Amniotic epithelial cell (primary cell): ENCODE data around the gene ACSM2A.
"Not testable (repeated sequence)": the region's sequence is repeated elsewhere in the genome, so short reads cannot be mapped to it uniquely, and the experiment has no call there.

Source experiments
- DNase-seq: peaks from one replicate; pipeline ENCODE4 v3.0.0-alpha.2; 2010; ENCODE audit warnings: low read depth

The ACSM2A gene, protein sequence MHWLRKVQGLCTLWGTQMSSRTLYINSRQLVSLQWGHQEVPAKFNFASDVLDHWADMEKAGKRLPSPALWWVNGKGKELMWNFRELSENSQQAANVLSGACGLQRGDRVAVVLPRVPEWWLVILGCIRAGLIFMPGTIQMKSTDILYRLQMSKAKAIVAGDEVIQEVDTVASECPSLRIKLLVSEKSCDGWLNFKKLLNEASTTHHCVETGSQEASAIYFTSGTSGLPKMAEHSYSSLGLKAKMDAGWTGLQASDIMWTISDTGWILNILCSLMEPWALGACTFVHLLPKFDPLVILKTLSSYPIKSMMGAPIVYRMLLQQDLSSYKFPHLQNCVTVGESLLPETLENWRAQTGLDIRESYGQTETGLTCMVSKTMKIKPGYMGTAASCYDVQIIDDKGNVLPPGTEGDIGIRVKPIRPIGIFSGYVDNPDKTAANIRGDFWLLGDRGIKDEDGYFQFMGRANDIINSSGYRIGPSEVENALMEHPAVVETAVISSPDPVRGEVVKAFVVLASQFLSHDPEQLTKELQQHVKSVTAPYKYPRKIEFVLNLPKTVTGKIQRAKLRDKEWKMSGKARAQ

DNA sequence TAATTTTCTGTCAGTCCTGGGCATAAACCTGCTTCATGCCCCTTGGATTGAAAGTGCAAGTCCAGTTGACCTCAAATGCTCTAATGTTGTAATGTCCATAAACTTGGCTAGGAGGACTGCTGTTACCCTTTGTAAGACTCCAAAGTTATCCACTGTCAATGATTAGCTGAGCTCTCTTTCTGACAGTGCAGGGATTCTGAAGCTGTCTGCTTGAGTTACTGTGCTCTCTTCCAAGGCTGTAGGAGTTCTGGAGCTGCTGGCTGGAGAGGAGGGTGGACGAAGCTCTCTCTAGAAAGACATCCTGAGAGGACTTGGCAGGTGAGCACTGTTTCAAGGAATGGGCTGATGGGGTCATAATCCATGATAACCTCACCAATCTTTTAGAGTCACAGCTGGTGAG is at the start of gene ACSM2A:
Gene ACSM2A (plus strand): TSS at position 158 of the 400 bp plus-strand sequence. CDS start 8,594 bp downstream, outside the sequence.
- DNase-seq = not testable (repeated sequence)

DNA sequence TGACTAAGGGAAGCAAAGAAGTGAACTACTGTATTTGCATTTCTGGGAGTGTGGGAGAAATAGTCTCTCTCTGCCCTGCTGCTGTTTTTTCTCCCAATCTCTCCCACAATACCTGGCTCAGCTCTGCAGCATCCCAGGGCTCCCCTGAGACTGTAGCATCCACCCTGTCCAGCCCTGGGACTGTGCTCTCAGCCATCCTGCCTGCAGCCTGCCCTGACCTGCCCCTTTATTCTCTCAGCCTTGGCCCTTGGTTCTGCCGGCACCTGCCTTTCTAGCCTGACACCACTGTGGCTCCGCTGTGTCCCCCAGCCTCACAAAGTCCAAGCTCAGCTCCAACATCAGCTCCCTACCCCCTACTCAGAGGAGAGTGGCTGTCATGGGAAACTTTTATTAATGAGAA is 48.7 kb upstream of the ACSM2A start:
- DNase-seq = no peak

DNA sequence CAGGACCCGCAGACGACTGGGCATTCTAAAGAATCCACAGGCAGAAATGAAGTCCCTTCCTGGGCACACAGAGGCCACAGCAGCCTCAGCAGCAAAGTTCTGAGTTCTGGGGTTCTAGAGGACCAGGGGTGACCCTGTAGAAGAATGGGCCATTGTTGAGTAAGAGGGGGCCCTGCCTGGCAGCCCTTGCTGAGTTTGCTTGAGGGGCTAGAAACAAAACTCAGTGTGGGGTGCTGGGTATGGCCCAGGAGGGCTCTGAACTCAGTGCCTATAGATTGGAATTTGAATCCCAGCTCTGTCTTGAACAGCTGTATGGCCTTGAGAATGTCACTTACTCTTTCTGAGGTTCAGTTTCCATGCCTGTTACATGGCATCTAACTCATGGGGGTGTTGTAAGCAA is 46.7 kb upstream of the ACSM2A start, which contains the start of gene PDILT:
Gene PDILT (minus strand): TSS at position 101 of the 400 bp plus-strand sequence. CDS start 5,437 bp downstream, outside the sequence.
- no peak for DNase-seq

DNA sequence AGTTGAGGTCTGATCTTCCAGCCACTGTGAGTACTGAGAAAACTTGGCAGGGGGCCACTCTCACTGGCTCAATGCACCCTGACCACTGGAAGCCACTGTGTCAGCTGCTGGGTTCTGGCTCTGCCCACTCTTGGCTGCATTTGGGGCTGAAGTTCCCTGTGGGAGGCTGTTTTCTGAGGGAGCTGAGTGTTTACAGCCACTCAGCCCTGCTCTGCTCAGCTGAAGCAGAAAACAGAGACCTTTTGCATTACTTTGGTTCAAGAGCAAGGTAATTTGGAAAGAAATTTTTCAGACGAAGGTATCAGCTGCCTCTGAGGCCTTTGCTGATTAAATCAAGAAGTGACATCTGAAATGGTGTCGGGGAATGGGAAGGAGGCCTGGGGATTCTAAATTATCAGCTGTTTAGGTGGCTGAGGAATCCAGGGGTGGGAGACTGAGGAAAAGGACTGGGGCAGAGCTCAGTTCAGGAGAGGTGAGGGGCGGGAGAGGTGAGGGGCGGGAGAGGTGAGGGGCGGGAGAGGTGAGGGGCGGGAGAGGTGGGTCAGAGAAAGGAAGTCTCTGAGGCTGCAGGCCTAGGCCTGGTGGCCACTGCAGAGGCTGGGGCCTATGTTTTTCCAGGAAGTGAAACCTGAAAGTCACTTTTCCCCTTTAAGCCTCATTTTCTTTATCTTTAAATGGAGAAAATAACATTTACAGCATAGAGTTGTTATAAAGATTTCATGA is 41.8 kb upstream of the ACSM2A start, which contains the start of gene ACSM5:
Gene ACSM5 (plus strand): TSS at position 137 of the 723 bp plus-strand sequence. CDS start 1,951 bp downstream, outside the sequence.
- DNase-seq = no peak

DNA sequence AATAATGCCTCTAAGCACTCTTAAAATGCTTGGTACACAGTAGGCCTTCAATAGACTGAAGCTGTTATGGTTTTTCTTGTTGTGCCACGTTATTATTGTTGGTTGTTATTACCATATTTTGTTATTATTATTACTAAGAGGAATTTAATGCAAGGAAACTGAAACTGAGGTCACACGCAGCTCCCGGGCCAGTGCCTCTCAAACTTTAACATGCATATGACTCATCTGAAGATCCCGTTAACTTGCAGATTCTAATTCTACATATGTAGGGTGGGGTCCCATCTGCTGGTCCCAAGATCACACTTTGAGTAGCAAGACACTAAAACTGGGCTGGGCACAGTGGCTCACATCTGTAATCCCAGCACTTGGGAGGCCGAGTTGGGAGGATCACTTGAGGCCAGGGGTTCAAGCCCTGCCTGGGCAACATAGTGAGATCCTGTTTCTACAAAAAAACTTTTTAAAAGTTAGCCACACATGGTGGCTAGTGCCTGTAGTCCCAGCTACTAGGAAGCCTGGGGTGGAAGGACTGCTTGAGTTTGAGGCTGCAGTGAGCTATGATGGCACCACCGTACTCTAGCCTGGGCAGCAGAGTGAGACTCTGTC is 41.1 kb upstream of the ACSM2A start:
- no peak for DNase-seq

DNA sequence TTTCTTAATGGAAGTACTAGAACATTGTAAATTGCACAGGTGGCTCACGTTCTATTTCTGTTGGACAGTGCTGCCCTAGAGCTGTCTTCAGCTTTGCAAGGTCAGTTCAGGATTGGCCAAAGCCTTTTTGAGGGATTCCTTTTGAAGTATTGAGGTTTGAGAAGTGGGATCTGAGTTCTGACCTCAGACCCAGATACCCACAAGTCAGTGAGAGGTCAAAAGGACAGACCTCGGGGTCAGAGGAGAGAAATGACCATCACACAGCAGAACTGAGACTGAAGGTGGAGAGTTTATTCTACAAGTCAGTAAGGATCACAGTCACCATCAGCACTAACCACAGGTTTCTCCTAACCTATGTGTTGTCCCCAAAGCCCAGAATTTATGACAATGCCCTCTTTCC is 40.3 kb upstream of the ACSM2A start:
- no peak for DNase-seq

DNA sequence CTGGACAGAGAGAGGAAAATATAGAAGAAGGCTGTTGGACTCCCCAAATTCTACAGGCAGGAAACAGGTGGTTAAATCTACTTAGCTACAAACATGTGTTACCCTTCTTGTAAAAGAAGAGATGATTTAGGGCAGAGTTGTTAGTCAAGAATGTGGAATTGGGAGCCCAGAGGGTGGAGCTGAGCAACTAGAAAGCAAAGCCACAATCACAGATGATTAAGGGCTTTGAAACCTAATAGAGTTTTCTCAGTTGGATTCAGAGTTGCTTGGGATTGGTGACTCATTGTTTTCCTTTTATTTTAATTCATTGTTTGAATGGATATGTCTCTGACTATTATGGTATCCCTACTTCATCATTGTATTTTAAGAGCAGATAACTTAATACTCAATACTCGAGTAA is 35.8 kb upstream of the ACSM2A start:
- no peak for DNase-seq

DNA sequence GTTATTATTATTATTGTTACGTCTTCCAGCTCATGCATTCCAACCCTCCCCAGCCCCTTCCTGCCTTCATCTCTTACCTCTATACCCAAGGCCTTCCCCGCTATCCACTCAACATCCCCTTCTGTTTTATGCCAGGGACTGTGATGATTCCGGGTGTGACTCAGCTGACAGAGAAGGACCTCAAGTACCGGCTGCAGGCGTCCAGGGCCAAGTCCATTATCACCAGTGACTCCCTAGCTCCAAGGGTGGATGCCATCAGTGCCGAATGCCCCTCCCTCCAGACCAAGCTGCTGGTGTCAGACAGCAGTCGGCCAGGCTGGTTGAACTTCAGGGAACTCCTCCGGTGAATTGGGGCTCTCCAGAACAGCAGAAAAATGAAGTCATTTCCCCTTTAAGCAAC is 32.2 kb upstream of the ACSM2A start:
- DNase-seq = not testable (repeated sequence)

DNA sequence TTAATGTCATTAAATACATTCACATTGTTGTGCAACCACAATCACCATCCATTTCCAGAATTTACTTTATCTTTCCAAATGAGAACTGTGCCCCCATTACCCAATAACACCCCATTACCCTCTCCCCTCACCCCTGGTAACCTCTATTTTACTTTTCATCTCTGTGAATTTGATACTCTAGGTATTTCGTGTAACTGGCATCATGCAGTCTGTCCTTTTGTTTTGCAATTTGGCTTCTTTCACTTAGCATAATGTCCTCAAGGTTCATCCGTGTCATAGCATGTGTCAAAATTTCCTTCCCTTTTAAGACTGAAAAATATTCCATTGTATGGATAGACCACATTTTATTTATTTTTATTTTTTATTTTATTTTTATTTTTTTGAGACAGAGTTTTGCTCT is 29.6 kb upstream of the ACSM2A start:
- DNase-seq = not testable (repeated sequence)

DNA sequence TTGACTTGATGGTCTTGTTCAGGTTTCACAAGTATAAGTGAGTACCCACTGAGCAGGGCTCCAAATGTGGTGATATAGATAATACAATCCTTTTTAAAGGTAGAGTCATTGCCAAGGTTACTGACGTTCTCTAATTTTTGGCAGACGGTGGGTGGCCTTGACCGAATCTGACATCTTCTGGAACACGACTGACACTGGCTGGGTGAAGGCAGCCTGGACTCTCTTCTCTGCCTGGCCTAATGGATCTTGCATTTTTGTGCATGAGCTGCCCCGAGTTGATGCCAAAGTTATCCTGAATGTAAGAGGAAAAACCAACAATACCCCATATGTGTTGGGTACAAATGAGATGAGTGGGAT is 27.6 kb upstream of the ACSM2A start:
- DNase-seq = not testable (repeated sequence)

DNA sequence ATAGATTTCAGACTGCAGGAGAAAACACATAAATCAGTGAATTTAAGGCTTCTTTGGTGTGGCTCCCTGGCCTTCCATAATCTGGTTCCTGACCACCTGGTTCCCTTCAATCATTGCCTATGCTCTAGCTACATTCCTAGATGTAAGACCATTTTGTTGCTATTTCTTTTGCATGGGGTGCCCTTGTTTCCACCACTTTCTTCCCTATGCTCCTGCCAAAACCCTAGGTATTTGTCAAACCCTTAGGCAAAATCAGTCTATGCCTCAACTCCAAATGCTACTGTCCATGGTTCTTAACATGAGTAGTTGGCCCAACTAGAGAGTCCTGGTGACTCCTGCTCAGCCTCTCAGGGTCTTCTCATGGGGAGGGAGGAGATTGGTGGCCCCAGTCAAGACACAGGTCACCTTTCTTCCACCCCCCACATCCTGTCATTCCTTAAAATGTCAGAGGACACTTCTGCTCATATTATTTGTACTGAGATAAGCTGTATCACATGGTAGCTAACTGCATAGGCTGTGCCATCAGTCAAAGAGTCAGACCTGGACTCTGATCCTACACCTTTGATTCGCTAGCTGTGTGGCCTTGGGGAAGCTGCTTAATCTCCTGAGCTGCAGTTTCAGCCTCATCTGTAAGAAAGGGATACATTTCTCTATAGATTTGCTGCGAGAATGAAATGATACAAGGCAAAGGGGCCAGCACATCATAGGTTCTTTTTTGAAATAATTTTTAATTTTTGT is 27.0 kb upstream of the ACSM2A start:
- no peak for DNase-seq

DNA sequence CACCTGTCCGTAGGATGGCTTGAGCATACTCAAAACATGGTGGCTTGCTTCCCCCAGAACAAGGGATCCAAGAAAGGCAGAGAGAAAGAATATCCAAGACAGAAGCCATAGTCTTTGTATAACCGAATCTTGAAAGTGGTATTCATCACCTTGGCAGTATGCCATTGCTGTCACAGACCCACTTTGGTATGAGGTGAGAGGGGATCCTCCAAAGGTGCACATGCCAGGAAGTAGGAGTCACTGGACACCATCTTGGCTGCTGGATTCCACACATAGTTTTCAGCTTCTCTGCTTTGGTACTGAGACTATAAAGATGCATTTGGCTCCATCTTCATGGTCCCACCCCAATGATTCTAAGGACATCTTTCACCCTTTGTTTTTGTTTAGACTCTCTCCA is 23.9 kb upstream of the ACSM2A start:
- not testable (repeated sequence) for DNase-seq

DNA sequence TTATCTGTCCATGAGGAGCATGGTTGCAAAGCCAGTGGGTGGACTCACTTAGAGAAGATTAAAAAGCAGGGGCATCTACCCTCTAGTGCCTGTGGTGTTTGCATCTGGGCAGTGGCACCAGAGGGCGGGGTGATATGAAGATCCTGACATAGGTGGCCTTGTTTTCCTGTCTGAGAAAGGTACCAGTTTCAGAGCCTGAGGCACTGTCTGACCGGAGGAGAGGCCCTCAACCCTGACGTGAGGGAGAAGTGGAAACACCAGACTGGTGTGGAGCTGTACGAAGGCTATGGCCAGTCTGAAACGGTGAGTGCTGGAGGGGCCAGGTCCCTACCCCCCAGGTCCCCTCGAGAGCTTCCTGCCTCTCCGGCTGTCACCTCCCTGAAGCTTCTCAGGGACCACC is 21.8 kb upstream of the ACSM2A start:
- DNase-seq = not testable (repeated sequence)

DNA sequence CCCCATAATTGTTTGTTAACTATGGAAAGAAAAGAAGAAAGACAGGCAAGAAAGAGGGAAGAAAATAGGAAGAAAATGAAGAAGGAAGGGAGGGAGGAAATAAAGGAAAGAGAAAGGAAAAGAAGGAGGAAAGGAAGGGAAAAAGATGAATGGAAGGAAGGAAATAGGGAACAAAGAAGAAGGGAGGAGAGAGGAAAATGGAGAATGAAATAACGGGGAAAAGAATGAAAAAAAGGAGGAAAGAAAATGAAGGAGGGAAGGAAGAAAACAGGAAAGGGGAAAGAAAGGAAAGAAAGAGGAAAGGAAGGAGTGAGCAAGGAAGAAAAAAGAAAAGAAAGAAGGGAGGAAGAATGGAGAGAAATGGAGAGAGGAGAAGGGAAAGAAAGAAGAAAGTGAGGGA is 20.8 kb upstream of the ACSM2A start:
- not testable (repeated sequence) for DNase-seq

DNA sequence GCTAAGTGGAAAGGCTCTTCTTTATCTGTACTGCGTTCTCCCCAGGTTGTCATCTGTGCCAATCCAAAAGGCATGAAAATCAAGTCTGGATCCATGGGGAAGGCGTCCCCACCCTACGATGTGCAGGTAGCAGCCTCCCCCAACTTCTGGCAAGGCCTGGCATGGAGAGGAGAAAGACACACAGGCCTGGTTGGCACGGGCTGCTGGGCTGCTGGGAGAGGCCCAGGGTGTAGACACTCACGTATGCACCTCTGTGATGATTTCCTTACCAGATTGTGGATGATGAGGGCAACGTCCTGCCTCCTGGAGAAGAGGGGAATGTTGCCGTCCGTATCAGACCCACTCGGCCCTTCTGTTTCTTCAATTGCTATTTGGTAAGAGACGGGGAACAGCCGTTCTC is 20.4 kb upstream of the ACSM2A start:
- no peak for DNase-seq

DNA sequence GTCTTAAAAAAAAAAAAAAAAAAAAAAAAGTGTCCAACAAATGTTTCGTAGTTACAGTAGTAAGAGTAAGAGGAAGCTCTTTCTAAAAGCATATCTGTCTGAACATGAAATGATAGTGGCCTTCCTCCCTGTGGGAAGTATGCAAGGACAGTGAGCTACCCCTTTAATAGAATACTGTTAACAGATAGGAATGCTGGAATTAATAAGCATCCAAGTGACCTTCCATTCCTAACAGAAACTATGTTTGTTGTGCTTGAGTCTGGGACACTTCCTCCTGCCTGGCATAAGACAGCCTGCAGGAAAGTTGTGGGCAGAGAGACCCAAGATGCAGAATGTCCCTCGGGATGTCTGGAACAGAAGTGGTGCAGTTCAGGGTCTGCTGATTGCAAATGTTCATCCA is 12.4 kb upstream of the ACSM2A start:
- DNase-seq = not testable (repeated sequence)

DNA sequence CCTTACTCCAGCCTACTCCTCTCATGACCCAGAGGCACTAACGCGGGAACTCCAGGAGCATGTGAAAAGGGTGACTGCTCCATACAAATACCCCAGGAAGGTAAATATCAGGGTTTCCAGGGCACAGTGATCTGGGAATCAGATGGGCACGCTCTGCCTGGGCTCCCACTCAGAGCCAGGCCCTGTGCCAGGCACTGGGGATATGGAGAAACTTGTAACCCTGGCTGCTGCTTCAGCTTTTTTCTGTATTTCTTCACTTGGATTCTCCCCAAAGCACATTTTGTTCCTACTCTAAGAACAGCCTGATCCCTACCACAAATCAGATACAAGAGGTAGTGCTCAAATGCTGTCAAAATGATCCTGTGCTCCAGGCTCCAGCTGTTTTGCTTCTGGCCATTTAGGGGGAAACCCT is 11.5 kb upstream of the ACSM2A start:
- DNase-seq = not testable (repeated sequence)

DNA sequence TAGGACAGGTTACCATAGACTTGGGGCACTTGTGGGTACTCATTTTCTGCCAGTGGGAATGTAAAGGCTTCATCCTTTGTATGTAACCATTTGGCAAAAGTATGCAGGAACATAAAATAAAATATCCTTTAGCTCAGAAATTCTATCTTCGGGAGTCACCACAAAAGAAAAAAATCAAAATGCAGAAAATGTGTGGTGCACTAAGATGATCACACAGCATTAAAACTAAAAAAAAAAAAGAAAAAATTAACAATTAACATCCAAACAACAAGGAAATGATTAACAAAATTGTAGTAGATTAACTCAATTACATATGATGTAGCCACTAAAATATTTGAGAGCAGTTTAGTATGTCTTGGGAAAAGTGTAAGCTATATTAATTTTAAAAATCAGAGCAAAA is 10.6 kb upstream of the ACSM2A start:
- DNase-seq = not testable (repeated sequence)

DNA sequence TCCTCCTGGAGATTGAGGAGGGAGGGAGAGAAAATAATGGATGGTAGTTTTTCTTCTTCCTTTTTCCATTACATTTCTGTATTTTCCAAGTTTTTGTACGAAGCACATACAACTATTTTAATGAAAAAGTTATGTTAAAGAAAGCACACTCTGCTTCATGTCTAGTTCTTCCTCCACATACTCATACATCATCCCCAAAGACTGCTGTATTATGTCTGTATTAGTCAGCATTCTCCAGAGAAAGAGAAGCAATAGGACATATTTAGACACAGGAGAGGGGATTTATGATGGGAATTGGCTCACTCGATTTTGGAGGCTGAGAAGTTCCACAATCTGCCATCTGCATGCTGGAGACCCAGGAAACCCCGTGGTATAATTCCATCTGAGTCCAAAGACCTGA is 10.1 kb upstream of the ACSM2A start:
- no peak for DNase-seq

DNA sequence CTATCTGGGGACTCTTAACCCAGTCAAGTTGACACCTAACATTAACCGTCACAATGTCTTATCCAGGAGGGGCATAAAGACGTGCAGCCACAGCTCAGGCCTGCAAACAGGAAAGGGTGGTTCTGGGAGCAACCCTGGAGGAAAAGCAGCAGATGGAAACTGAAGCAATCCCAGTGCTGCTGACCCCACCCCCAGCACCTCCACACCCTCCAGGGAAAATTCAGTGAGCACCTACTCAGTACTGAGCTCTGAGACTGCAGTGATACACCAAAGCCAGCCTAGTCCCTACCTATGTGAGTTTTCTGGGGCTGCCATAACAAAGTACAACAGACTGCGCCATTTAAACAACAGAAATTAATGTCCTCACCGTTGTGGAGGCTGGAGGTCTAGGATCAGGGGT is 9.5 kb upstream of the ACSM2A start:
- DNase-seq = not testable (repeated sequence)

DNA sequence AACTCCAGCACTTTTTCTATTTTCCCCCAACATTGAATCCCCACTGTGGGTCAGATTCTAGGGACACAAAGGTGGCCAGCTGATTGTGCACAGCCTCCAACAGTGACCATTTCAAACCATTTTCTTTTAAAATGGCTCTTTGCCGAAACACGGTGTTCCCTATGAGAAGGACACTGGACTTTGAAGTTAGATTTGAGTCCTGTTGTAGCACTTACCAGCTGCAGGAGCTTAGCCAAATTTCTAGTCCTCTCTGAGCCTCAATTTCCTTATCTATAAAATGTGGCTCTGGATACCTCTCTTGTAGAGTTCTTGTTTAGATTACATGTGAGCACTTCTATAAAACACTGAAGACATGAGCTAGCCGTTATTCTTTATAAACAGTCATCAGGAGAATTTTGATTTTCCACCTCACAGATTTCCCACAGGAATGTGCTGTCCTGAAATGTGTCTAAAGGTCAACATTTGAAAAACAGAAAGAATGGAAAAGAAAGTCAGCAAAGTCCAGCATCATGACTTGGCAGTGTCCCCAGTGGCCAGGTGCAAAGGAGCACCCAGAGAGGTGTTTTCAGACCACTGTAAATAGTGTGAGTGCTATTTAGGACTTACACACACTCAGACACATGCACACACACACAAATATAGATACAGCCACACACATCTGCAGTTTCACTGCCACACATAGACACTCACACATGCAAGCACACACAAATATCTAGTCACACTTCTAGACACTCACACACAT is 4.5 kb upstream of the ACSM2A start:
- not testable (repeated sequence) for DNase-seq
